GM23338 (cell line): ENCODE measurements around the gene PHYHIPL.

Source experiments
- CREB1 ChIP-seq: fragments of 250-450 bp; sonication (Bioruptor Pico); IDR thresholded peaks from 2 replicates; pipeline ENCODE4 v1.5.0; 2020; ENCODE audit warnings: low read depth, mild to moderate bottlenecking, moderate library complexity
- EZH2 ChIP-seq: fragments of 200-600 bp; sonication (generic); IDR thresholded peaks from one replicate; pipeline ENCODE4 v1.8.0; 2017; ENCODE audit warnings: antibody characterized with exemption, mild to moderate bottlenecking, low read depth; ENCODE audit not compliant: unreplicated experiment
- EZH2phosphoT487 ChIP-seq: fragments of 200-600 bp; sonication (generic); IDR thresholded peaks from one replicate; pipeline ENCODE4 v1.8.1; 2018; ENCODE audit warnings: antibody characterized with exemption; ENCODE audit not compliant: unreplicated experiment
- JUNB ChIP-seq: IDR thresholded peaks from one replicate; pipeline ENCODE4 v1.6.1; 2016; ENCODE audit warnings: antibody characterized with exemption; ENCODE audit not compliant: unreplicated experiment
- NANOG ChIP-seq: IDR thresholded peaks from 2 replicates; pipeline ENCODE4 v1.6.1; 2016; ENCODE audit warnings: antibody characterized with exemption, borderline replicate concordance
- POLR2AphosphoS5 ChIP-seq: IDR thresholded peaks from 2 replicates; pipeline ENCODE4 v1.6.1; 2016; ENCODE audit warnings: antibody characterized with exemption, low read depth
- STAT1 ChIP-seq: IDR thresholded peaks from one replicate; pipeline ENCODE4 v1.6.1; 2016; ENCODE audit warnings: antibody characterized with exemption; ENCODE audit not compliant: unreplicated experiment
- TF ChIP-seq, protein P1 (sequence below): IDR thresholded peaks from one replicate; pipeline ENCODE4 v1.6.1; 2018; ENCODE audit warnings: antibody characterized with exemption; ENCODE audit not compliant: unreplicated experiment
- TF ChIP-seq, protein P2 (sequence below), 2 experiments: fragments of 200-600 bp in 1 of 2; sonication (generic) in 1 of 2; conservative IDR thresholded peaks; 2 replicates each; pipeline versions ENCODE4 v1.5.1 to v1.6.1; 2016 to 2017; ENCODE audit warnings: antibody characterized with exemption in 2 of 2, low read depth in 2 of 2, mild to moderate bottlenecking in 2 of 2, moderate library complexity in 1 of 2
- TF ChIP-seq, protein P3 (sequence below): IDR thresholded peaks from 2 replicates; pipeline ENCODE4 v1.6.1; 2016; ENCODE audit warnings: antibody characterized with exemption
- TF ChIP-seq, protein P4 (sequence below): fragments of 250-450 bp; sonication (Bioruptor Pico); IDR thresholded peaks from 2 replicates; pipeline ENCODE4 v1.5.0; 2020; ENCODE audit warnings: mild to moderate bottlenecking, moderate library complexity

DNA sequence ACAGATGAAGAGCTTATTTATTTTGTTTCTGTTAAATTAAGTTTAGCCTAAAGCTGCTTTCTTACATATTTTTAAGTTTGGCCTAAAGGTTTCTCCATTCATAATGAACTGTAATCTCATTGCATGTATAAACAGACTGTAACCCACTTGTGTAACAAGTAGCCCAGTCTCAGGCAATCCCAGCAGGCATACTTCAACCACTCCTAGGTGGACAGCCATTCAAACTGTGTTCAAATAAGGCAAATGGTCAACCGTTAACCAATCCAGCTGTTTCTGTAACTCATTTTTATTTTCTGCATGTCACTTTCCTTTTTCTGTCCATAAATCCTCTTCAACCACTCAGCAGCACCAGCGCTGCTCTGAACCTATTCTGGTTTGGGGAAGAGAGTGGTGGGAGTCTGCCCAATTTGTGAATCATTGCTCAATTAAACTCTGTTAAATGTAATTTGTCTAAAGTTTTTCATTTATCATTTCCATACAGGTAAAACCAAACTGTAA lies 35.9 kb downstream of the PHYHIPL start:
- TF ChIP-seq EZH2phosphoT487, result no peak
- TF ChIP-seq, protein P1, sequence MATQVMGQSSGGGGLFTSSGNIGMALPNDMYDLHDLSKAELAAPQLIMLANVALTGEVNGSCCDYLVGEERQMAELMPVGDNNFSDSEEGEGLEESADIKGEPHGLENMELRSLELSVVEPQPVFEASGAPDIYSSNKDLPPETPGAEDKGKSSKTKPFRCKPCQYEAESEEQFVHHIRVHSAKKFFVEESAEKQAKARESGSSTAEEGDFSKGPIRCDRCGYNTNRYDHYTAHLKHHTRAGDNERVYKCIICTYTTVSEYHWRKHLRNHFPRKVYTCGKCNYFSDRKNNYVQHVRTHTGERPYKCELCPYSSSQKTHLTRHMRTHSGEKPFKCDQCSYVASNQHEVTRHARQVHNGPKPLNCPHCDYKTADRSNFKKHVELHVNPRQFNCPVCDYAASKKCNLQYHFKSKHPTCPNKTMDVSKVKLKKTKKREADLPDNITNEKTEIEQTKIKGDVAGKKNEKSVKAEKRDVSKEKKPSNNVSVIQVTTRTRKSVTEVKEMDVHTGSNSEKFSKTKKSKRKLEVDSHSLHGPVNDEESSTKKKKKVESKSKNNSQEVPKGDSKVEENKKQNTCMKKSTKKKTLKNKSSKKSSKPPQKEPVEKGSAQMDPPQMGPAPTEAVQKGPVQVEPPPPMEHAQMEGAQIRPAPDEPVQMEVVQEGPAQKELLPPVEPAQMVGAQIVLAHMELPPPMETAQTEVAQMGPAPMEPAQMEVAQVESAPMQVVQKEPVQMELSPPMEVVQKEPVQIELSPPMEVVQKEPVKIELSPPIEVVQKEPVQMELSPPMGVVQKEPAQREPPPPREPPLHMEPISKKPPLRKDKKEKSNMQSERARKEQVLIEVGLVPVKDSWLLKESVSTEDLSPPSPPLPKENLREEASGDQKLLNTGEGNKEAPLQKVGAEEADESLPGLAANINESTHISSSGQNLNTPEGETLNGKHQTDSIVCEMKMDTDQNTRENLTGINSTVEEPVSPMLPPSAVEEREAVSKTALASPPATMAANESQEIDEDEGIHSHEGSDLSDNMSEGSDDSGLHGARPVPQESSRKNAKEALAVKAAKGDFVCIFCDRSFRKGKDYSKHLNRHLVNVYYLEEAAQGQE, result no peak
- TF ChIP-seq EZH2, result no peak
- TF ChIP-seq, protein P2, sequence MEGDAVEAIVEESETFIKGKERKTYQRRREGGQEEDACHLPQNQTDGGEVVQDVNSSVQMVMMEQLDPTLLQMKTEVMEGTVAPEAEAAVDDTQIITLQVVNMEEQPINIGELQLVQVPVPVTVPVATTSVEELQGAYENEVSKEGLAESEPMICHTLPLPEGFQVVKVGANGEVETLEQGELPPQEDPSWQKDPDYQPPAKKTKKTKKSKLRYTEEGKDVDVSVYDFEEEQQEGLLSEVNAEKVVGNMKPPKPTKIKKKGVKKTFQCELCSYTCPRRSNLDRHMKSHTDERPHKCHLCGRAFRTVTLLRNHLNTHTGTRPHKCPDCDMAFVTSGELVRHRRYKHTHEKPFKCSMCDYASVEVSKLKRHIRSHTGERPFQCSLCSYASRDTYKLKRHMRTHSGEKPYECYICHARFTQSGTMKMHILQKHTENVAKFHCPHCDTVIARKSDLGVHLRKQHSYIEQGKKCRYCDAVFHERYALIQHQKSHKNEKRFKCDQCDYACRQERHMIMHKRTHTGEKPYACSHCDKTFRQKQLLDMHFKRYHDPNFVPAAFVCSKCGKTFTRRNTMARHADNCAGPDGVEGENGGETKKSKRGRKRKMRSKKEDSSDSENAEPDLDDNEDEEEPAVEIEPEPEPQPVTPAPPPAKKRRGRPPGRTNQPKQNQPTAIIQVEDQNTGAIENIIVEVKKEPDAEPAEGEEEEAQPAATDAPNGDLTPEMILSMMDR (conservative IDR thresholded peaks at IDR 0.05; ENCODE audit: low read depth in 2 of 2), result no peak
- no peak for TF ChIP-seq POLR2AphosphoS5
- TF ChIP-seq JUNB, result no peak
- TF ChIP-seq CREB1, result no peak
- TF ChIP-seq, protein P3, sequence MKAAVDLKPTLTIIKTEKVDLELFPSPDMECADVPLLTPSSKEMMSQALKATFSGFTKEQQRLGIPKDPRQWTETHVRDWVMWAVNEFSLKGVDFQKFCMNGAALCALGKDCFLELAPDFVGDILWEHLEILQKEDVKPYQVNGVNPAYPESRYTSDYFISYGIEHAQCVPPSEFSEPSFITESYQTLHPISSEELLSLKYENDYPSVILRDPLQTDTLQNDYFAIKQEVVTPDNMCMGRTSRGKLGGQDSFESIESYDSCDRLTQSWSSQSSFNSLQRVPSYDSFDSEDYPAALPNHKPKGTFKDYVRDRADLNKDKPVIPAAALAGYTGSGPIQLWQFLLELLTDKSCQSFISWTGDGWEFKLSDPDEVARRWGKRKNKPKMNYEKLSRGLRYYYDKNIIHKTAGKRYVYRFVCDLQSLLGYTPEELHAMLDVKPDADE, result no peak
- TF ChIP-seq, protein P4, sequence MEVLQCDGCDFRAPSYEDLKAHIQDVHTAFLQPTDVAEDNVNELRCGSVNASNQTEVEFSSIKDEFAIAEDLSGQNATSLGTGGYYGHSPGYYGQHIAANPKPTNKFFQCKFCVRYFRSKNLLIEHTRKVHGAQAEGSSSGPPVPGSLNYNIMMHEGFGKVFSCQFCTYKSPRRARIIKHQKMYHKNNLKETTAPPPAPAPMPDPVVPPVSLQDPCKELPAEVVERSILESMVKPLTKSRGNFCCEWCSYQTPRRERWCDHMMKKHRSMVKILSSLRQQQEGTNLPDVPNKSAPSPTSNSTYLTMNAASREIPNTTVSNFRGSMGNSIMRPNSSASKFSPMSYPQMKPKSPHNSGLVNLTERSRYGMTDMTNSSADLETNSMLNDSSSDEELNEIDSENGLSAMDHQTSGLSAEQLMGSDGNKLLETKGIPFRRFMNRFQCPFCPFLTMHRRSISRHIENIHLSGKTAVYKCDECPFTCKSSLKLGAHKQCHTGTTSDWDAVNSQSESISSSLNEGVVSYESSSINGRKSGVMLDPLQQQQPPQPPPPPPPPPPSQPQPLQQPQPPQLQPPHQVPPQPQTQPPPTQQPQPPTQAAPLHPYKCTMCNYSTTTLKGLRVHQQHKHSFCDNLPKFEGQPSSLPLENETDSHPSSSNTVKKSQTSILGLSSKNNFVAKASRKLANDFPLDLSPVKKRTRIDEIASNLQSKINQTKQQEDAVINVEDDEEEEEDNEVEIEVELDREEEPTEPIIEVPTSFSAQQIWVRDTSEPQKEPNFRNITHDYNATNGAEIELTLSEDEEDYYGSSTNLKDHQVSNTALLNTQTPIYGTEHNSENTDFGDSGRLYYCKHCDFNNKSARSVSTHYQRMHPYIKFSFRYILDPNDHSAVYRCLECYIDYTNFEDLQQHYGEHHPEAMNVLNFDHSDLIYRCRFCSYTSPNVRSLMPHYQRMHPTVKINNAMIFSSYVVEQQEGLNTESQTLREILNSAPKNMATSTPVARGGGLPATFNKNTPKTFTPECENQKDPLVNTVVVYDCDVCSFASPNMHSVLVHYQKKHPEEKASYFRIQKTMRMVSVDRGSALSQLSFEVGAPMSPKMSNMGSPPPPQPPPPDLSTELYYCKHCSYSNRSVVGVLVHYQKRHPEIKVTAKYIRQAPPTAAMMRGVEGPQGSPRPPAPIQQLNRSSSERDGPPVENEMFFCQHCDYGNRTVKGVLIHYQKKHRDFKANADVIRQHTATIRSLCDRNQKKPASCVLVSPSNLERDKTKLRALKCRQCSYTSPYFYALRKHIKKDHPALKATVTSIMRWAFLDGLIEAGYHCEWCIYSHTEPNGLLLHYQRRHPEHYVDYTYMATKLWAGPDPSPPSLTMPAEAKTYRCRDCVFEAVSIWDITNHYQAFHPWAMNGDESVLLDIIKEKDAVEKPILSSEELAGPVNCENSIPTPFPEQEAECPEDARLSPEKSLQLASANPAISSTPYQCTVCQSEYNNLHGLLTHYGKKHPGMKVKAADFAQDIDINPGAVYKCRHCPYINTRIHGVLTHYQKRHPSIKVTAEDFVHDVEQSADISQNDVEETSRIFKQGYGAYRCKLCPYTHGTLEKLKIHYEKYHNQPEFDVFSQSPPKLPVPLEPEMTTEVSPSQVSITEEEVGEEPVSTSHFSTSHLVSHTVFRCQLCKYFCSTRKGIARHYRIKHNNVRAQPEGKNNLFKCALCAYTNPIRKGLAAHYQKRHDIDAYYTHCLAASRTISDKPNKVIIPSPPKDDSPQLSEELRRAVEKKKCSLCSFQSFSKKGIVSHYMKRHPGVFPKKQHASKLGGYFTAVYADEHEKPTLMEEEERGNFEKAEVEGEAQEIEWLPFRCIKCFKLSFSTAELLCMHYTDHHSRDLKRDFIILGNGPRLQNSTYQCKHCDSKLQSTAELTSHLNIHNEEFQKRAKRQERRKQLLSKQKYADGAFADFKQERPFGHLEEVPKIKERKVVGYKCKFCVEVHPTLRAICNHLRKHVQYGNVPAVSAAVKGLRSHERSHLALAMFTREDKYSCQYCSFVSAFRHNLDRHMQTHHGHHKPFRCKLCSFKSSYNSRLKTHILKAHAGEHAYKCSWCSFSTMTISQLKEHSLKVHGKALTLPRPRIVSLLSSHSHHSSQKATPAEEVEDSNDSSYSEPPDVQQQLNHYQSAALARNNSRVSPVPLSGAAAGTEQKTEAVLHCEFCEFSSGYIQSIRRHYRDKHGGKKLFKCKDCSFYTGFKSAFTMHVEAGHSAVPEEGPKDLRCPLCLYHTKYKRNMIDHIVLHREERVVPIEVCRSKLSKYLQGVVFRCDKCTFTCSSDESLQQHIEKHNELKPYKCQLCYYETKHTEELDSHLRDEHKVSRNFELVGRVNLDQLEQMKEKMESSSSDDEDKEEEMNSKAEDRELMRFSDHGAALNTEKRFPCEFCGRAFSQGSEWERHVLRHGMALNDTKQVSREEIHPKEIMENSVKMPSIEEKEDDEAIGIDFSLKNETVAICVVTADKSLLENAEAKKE (CRISPR knock-in tag), result no peak
- TF ChIP-seq NANOG, result no peak
- no peak for TF ChIP-seq STAT1
